OCI-LY7 (cell line): ENCODE results near the gene TNS3. TPM values are rescaled to one million over a fixed set of nuclear protein-coding genes. Genes with fewer than 3 reads are reported as not detected.

Source experiments
- BruUV-seq: library from RNA; stranded (reverse); fragments of 400-500 nt; replicated peaks from 2 replicates; lab custom pipeline; 2021; lab: Mats Ljungman, UMichigan
- CTCF ChIA-PET: fragments of 300-600 bp; sonication (Branson Sonifier 250); formaldehyde crosslinking; loops from one replicate; lab custom pipeline; 2022; ENCODE audit warnings: antibody characterized with exemption; ENCODE audit not compliant: unreplicated experiment; lab: Charles Lee
- POLR2A ChIA-PET: fragments of 300-600 bp; sonication (Branson Sonifier 250); formaldehyde crosslinking; loops from one replicate; lab custom pipeline; 2022; ENCODE audit warnings: antibody characterized with exemption; lab: Charles Lee
- DNase-seq: peaks from one replicate; pipeline ENCODE4 v3.0.0-alpha.2; 2015; ENCODE audit warnings: low spot score
- H2AFZ ChIP-seq: fragments of 200-600 bp; sonication (generic), shearing (Covaris generic); 2 replicates; pipeline ENCODE4 v1.6.1; 2014; ENCODE audit warnings: mild to moderate bottlenecking, antibody characterized with exemption, low read length, moderate library complexity
- H3K27ac ChIP-seq: fragments of 200-600 bp; sonication (generic); 2 replicates; pipeline ENCODE4 v1.5.1; 2014; ENCODE audit warnings: mixed run types, low read depth, mild to moderate bottlenecking, moderate library complexity, low read length, inconsistent platforms; ENCODE audit not compliant: poor library complexity, severe bottlenecking
- H3K36me3 ChIP-seq: fragments of 200-600 bp; sonication (generic); 2 replicates; pipeline ENCODE4 v1.6.1; 2014; ENCODE audit warnings: mild to moderate bottlenecking, antibody characterized with exemption, low read length, moderate library complexity, mixed read lengths; ENCODE audit not compliant: insufficient read depth
- H3K4me1 ChIP-seq: fragments of 200-600 bp; sonication (generic); 2 replicates; pipeline ENCODE4 v1.5.1; 2014; ENCODE audit warnings: mild to moderate bottlenecking, low read length; ENCODE audit not compliant: insufficient read depth, poor library complexity, severe bottlenecking
- H3K4me2 ChIP-seq: fragments of 200-600 bp; sonication (generic); 2 replicates; pipeline ENCODE4 v1.6.1; 2014; ENCODE audit warnings: mild to moderate bottlenecking, low read length
- H3K4me3 ChIP-seq: fragments of 200-600 bp; sonication (generic); 2 replicates; pipeline ENCODE4 v1.5.1; 2014; ENCODE audit warnings: mild to moderate bottlenecking, low read depth, low read length; ENCODE audit not compliant: poor library complexity, severe bottlenecking
- H3K79me2 ChIP-seq: fragments of 200-600 bp; sonication (generic); 2 replicates; pipeline ENCODE4 v1.6.1; 2016; ENCODE audit warnings: low read depth, mild to moderate bottlenecking, low read length, moderate library complexity, mixed read lengths; ENCODE audit not compliant: insufficient read depth
- H3K9me2 ChIP-seq: fragments of 200-600 bp; sonication (generic); 2 replicates; pipeline ENCODE4 v1.6.1; 2016; ENCODE audit warnings: mild to moderate bottlenecking, low read length, mixed read lengths; ENCODE audit not compliant: insufficient read depth
- H3K9me3 ChIP-seq: fragments of 200-600 bp; sonication (generic); 2 replicates; pipeline ENCODE4 v1.6.1; 2014; ENCODE audit warnings: mild to moderate bottlenecking, mixed run types, low read length, mixed read lengths
- H4K20me1 ChIP-seq: fragments of 200-600 bp; sonication (generic); 2 replicates; pipeline ENCODE4 v1.6.1; 2014; ENCODE audit warnings: mild to moderate bottlenecking, antibody characterized with exemption, low read length, moderate library complexity, mixed read lengths; ENCODE audit not compliant: insufficient read depth
- EZH2phosphoT487 ChIP-seq: fragments of 200-600 bp; sonication (generic); IDR thresholded peaks from 2 replicates; pipeline ENCODE4 v1.6.1; 2018; ENCODE audit warnings: low read depth, borderline replicate concordance, mild to moderate bottlenecking, mixed run types, antibody characterized with exemption, low read length, moderate library complexity, mixed read lengths
- intact Hi-C: fragments of 100-400 bp; cut with micrococcal nuclease; formaldehyde crosslinking; loops from one replicate; pipeline ENCODE4 v1.10.0; 2022; ENCODE audit not compliant: unreplicated experiment
- total RNA-seq, 2 experiments: library from RNA; depleted of rRNA in 1 of 2; stranded (reverse); fragments of >200 nt in 1 of 2; shearing (Covaris generic) in 1 of 2; gene quantifications; 2 replicates each; pipeline ENCODE4 v1.2.3, GENCODE V29; 2014 to 2022
- TF ChIP-seq, protein P1 (sequence below): fragments of 200-600 bp; sonication (generic); conservative IDR thresholded peaks from 2 replicates; pipeline ENCODE4 v1.5.1; 2014; ENCODE audit warnings: mild to moderate bottlenecking, antibody characterized with exemption, low read length, moderate library complexity, mixed read lengths

Gene TNS3
- total RNA-seq, 2 experiments from 2014 or later, result 9.5 to 42.1 TPM

GRCh38 chr7:47551668-47552440 lies 30.1 kb downstream of the TNS3 start:
- H3K79me2 ChIP-seq, result no peaks in the 10 kb centered on the region

GRCh38 chr7:47550788-47551470 lies 31.0 kb downstream of the TNS3 start:
- H3K27ac ChIP-seq, result no peak overlapping the region
- no peak for TF ChIP-seq EZH2phosphoT487
- TF ChIP-seq, protein P1, sequence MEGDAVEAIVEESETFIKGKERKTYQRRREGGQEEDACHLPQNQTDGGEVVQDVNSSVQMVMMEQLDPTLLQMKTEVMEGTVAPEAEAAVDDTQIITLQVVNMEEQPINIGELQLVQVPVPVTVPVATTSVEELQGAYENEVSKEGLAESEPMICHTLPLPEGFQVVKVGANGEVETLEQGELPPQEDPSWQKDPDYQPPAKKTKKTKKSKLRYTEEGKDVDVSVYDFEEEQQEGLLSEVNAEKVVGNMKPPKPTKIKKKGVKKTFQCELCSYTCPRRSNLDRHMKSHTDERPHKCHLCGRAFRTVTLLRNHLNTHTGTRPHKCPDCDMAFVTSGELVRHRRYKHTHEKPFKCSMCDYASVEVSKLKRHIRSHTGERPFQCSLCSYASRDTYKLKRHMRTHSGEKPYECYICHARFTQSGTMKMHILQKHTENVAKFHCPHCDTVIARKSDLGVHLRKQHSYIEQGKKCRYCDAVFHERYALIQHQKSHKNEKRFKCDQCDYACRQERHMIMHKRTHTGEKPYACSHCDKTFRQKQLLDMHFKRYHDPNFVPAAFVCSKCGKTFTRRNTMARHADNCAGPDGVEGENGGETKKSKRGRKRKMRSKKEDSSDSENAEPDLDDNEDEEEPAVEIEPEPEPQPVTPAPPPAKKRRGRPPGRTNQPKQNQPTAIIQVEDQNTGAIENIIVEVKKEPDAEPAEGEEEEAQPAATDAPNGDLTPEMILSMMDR, result no peak
- peaks cover 10% of the 10 kb centered on the region for H3K4me1 ChIP-seq
- DNase-seq, result no peak
- H3K4me2 ChIP-seq, result no peak overlapping the region
- H2AFZ ChIP-seq, result no peak overlapping the region
- no peak overlapping the region for H3K4me3 ChIP-seq
- intact Hi-C loops, result no loop called here
- H3K79me2 ChIP-seq, result no peaks in the 10 kb centered on the region
- H3K9me2 ChIP-seq, result no peaks in the 10 kb centered on the region
- H3K36me3 ChIP-seq, result no peaks in the 10 kb centered on the region
- POLR2A ChIA-PET, result interaction anchor here (0.6 kb wide), 1 partner anchor 268 kb away, joined by 3 read pairs; no protein-coding TSS in a partner anchor
- H4K20me1 ChIP-seq, result no peaks in the 10 kb centered on the region
- CTCF ChIA-PET, result no interaction called here
- no peaks in the 10 kb centered on the region for H3K9me3 ChIP-seq
- BruUV-seq, result no TSS peak

More at GRCh38 chr7:47551668-47552440, 30.1 kb downstream of the TNS3 start:
- intact Hi-C loops, result no loop called here
- peaks cover 10% of the 10 kb centered on the region for H3K4me1 ChIP-seq
- no peaks in the 10 kb centered on the region for H3K9me3 ChIP-seq
- no peak overlapping the region for H3K27ac ChIP-seq
- H2AFZ ChIP-seq, result no peak overlapping the region
- no peak overlapping the region for H3K4me3 ChIP-seq
- ChIA-PET POLR2A (interaction anchor here (1.0 to 1.7 kb wide), 2 partner anchors 9 to 45 kb away, joined by 3 read pairs; no protein-coding TSS in a partner anchor), CTCF (no interaction called here)
- H3K4me2 ChIP-seq, result no peak overlapping the region
- no peak for DNase-seq
- H3K9me2 ChIP-seq, result no peaks in the 10 kb centered on the region
- BruUV-seq, result no TSS peak
- H3K36me3 ChIP-seq, result no peaks in the 10 kb centered on the region
- TF ChIP-seq, protein P1, result no peak
- TF ChIP-seq EZH2phosphoT487, result no peak
- H4K20me1 ChIP-seq, result no peaks in the 10 kb centered on the region
